Stimulated activated CD4-positive, alpha-beta T cell treated with anti-CD3 and anti-CD28 coated beads, Interleukin-4, amount 100 ng/mL, for 4 hours (primary cell): ENCODE results near the gene JMJD1C.
"Not testable (repeated sequence)": the region's sequence is repeated elsewhere in the genome, so short reads cannot be mapped to it uniquely, and the experiment has no call there.

Source experiments
- DNase-seq, 2 experiments: peaks; one replicate each; pipeline ENCODE4 v3.0.0-alpha.2; 2020

JMJD1C gene

DNA sequence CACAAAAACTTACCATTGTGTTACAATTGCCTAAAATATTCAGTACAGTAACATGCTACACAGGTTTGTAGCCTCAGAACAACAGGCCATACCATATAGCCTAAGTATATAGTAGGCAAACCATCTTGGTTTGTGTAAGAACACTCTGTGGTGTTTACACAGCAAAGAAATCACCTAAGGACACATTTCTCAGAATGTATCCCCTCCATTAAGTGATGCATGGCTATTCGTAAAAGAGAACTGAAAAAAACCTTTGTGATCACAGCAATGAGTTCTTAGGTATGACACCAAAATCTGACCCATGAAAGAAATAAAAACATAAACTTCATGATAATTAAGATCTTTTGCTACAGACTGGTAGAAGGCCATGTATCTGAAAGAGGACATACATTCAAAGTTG lies 121.5 kb downstream of the JMJD1C start:
- DNase-seq = no peak

DNA sequence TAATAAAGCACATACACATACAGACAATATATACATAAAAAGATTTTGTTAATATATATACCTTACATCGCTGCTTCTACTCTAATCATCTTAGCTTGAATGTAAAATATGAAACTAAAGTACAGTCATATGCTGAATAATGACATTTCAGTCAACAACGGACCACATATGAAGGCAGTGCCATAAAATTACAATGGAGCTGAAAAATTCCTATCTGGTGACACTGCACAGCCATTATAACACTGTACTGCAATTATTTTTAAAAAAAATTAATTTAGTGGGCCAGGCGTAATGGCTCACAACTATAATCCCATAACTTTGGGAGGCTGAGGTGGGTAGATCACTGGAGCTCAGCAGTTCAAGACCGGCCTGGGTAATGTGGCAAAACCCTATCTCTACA lies 122.3 kb downstream of the JMJD1C start:
- no peak for DNase-seq

DNA sequence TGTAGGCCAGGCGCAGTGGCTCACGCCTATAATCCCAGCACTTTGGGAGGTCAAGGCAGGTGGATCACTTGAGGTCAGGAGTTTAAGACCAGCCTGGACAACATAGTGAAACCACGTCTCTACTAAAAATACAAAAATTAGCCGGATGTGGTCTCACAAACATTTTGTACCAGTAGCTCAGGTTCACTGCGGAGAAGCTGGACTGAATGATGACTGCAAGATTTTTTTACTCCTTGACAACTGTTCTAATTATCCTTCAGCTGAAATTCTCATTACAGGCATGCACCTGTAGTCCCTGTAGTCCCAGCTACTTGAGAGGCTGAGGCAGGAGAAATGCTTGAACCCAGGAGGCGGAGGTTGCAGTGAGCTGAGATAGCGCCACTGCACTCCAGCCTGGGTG lies 126.1 kb downstream of the JMJD1C start:
- DNase-seq = not testable (repeated sequence)

DNA sequence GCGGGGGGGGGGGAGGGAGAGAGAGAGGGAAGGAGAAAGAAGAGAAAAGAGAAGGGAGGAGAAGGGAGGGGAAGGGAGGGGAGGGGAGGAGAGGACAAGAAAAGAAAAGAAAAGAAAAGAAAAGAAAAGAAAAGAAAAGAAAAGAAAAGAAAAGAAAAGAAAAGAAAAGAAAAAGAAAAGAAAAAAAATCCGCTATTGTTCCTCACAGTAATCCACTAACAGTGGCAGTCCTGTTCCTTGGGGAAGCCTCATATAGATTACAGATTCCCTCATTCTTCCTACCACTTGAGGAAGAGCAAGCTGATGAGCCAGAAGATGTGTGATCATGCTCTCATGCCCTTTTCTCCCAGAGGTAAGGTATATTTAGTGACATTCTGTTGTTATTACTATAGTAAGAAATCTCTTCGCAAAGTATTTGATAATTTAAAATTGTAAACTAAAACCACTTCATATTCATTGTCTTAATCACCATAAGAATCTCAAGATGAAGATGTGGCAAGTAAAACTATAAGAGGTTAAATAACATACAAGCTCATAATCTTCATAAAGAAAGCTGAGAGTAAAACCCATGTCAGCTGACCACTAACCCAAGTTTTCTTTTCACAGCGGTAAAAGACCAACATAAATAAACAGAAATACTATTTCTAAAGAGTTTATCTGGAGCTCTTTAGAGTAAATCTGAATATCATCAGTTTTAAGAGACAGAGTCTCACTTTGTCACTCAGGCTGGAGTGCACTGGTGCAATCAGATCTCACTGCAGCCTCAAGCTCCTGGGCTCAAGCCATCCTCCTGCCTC lies 128.1 kb downstream of the JMJD1C start:
- DNase-seq = no peak

DNA sequence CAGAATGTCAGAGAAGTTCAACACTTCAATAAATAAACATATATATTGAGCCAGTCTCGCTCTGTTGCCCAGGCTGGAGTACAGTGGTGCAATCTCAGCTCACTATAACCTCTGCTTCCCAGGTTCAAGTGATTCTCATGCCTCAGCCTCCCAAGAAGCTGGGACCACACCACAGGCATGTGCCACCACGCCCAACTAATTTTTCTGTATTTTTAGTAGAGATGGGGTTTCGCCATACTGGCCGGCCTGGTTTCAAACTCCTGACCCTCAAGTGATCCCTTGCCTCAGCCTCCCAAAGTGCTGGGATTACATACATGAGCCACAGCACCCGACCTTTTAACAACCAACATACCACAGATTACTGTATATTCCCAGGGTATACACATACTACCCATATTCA lies 134.2 kb downstream of the JMJD1C start:
- DNase-seq = no peak

DNA sequence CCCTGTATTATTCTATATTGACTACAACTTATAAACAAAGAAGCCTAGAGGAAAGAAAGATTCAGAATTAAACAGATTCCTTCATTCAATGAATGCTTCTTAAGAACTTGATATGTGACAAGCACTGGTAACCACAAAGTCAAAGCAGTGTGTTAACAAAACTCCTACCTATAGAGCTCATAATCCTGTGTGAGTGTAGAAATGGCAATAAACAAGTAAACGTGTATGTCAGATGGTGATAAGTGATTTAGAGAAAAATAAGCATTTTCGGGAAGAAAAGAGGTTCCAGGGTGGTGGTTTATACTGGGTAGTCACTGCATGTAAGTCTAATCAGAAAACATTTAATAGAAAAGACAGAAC lies 141.3 kb downstream of the JMJD1C start:
- no peak for DNase-seq

DNA sequence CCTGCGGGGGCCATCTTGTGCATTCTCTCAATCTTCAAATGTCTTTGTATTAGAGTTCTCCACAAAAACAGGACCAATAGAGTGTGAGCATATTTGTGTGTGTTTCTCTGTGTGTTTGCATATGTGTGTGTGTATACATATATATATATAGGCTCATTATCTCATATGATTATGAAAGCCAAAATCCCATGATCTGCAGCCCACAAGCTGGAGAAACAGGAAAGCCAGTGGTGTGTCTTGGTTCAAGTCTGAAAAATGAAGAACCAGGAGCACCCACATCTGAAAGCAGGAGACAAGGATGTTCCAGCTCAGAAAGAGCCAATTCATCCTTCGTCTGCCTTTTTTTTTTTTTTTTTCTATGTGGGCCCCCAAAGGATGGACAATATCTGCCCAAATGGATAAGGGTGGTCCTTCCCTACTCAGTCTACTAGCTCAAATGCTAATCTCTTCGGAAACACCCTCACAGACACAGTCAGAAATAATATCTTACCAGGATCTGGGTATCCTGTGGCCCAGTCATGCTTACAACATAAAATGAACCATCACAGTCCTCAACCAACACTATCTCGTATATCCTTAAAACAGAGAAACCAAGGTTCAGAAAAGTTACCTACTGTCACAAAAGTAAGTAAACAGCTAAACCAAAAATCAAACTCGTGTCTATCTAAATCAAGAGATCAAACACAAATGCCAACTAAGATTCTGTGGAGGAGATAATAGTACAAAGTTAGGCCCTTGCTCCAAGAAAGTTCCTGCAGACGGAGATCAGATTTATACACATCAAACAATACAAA lies 141.9 kb downstream of the JMJD1C start:
- DNase-seq = no peak

DNA sequence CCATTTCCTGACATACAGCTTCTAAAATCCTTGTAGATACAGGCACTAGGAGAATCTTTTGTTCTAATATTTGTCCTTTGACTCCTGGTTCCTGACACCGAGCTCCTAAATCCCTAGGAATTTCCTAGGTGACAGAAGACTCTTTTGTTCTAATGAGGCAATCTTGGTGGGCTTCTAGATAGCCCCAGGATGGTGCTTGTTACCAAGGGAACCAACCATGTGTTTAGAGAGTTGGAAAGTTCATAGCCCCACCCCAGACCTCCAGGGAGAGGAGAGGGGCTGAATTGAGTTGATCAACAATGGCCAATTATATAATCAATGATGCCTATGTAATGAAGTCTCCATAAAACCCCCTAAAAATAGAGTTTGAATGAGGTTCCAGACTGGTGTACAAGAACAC lies 145.1 kb downstream of the JMJD1C start:
- DNase-seq = no peak

DNA sequence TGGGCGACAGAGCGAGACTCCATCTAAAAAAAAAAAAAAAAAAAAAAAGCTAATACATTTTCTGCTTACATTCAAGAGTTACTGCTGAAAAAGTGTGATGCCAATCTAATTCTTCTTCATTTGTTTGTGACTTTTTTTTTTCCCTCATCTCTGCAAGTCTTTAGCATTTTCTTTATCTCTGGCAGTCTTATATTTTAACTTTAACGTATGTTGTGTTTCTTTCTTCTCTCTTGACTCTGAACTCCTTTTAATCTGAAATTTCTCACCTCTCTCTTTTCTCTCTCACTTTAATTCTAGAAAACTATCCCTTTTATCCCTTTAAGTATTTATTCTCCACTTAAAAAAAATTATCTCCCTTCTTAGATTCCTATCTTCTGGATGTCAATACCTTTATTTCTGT lies 146.5 kb downstream of the JMJD1C start:
- no peak for DNase-seq

DNA sequence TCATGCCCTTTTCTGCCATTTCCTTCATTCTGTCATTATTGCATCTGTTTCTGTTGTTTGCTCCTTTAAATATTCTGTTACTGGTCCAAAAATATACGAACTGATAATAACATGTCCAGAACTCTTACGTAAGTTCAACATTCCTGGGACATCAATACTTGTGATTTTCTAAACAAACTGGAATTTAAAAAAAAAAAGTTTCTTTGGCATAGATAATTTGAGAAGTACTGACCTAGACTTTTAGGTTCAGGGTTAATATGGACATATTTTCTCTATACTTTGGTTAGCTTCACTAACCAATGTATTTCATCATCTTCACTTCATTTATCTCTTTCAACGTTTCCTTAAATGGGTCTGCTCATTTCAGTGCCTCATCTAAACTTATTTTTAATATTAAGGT lies 147.3 kb downstream of the JMJD1C start:
- no peak for DNase-seq

DNA sequence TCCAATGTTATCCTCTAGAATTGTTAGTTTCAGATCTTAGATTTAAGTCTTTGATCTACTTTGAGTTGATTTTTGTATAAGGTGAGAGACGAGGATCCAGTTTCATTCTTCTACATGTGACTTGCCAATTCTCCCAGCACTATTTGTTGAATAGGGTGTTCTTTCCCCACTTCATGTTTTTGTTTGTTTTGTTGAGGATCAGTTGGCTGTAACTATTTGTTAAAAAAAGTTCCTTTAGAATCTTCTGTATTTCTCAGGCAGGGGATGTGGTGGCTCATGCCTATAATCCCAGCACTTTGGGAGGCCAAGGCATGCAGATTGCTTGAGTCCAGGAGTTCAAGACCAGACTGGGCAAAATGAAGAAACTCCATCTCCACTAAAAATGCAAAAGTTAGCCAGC lies 151.8 kb downstream of the JMJD1C start:
- no peak for DNase-seq

DNA sequence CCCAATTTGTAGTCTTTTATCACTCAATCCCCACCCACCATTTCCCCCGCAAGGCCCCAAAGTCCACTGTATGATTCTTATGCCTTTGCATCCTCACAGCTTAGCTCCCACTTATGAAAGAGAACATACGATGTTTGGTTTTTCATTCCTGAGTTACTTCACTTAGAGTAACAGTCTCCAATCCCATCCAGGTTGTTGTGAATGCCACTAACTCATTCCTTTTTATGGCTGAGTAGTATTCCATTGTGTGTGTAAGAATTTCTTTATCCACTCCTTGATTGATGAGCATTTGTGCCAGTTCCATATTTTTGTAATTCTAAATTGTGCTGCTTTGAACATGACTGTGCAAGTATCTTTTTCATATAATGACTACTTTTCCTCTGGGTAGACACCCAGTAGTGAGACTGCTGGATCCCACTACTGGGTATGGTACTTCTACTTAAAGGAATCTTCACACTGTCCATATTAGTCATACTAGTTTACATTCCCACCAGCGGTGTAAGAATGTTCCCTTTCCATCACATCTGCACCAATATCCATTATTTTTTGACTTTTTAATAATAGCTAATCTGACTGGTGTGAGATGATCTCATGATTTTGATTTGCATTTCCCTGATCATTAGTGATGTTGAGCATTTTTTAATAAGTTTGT lies 152.6 kb downstream of the JMJD1C start:
- no peak for DNase-seq

DNA sequence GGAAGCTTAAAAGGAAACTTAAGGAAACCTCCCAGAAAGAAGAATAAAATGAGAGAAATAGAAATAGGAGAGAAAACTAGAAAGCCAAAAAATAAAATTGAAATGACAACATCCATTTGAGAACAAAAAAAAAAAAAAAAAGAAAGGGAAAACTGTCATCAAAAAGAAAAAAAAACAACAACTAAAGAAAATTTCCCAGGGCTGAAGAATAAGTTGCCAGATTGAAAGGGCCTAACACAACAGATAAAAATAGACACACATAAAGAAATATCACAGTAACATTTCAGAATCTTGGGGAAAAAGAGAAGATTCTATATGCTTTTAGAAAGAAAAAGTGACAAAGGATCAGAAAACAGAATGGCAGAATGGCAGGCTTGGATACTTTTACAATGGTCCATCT lies 157.1 kb downstream of the JMJD1C start:
- no peak for DNase-seq

DNA sequence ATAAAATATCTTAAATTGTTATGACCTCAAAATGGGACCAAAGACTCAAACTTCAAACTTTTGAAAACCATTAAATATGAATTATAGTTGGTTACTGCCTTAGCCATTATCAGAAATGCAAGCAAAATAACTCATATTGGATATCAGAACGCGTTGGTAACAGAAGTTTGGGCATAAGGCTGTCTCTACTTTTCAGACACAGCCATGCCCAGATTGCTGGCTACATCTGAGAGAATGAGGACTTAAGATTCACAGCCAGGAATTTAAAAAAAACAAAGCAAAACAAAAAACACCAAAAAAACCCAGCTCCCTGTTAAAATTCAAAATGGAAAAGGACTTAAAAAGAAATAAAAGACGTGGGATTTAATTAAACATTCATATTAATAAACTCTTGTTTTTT lies 161.6 kb downstream of the JMJD1C start:
- no peak for DNase-seq

DNA sequence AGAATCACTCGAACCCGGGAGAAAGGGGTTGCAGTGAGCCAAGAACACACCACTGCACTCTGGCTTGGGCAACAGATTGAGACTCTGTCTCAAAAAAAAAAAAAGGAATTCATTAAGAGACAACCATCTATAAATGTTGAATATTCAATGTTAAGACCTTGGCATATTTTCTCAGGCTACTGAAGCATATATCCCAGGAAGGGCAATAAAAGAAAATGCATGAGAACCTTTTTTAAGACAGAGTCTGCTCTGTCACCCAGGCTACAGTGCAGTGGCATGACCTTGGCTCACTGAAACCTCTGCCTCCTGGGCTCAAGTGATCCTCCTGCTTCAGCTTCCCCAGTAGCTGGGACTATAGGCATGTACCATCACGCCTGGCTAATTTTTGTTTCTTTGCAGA lies 165.0 kb downstream of the JMJD1C start:
- no peak for DNase-seq

DNA sequence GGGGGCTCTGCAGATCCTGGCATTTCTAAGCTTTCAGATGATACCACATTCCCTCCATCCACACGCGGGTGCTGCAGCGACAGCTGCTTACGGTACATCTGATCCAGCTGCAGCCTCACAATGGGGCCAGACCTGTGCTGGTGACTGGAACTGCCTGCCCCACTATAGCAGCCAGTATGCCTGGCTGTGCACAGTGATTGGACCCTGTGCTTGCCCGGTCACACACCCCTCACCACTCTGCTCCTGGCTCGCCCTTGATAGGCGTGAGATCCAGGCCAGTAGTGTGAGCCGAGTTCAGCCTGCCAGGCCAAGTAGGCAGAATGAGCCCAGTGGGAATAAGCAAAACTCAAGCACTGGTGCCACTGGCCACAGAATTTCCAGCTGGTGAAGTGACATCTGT lies 167.8 kb downstream of the JMJD1C start:
- DNase-seq = no peak

DNA sequence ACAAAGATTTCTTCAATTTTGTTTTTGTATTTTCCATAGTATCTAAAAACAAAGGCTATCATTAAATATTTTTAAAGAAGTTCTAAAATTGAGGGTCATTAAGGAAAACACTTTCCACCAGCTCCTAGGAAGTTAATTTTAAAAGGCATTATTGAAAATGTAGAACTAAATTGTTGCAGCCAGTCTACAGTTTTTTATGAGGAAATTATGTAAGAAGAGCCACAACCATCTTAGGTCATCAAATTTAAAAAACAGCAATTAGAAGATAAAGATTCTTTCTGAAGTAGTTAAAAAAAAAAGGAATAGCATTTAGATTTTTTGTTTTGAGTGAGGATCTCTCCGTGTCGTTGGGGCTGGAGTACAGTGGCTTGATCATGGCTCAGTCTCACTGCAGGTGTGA lies 171.0 kb downstream of the JMJD1C start:
- DNase-seq = no peak

DNA sequence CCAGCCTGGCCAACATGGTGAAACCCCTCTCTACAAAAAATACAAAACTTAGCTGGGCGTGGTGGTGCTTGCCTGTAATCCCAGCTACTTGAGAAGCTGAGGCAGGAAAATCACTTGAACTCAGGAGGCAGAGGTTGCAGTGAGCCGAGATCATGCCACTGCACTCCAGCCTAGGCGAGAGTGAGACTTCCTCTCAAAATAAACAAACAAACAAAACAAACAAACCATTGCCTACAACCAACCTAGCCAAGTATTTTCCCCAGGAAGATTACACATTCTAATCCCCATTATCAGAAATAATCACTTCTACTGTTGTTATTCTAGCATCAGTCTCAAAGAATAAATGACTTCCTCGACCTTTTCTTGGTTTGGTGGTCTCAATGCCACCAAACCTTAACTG lies 172.9 kb downstream of the JMJD1C start:
- DNase-seq = not testable (repeated sequence)

DNA sequence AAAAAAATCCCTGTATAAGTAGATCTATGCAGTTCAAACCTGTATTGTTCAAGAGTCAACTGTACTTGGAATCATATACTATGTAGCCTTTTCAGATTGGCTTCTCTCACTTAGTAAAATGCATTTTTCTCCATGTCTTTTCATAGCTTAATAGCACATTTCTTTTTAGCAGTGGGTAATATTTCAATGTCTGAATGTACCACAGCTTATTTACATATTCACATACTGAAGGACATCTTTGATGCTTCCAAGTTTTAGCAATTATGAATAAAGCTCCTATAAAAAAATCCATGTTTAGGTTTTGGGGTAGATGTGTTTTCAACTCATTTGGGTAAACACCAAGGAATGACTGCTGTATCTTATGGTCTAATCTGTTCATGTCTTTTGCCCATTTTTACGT lies 177.6 kb downstream of the JMJD1C start:
- no peak for DNase-seq

DNA sequence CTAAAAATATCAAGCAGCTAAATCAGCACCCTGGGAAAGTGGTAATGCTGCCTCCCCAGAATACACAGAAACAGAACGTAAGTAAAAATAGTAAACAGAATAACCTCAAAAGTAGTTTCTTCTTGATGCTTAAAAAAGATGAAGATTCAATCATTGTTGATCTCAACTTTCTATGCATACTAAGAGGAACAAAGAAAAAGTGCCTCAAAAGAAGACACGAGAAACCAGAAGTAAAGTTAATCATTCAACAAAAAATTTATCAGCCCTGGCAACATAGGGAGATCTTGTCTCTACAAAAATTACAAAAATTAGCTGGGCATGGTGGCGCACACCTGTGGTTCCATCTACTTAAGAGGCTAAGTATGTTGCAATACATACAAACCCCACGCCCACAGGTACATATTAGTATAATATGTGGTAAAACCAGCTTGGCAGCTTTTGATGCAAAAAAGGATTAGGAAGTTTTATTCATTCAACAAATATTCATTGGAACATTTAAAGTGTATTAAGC lies 179.0 kb downstream of the JMJD1C start:
- no peak for DNase-seq

DNA sequence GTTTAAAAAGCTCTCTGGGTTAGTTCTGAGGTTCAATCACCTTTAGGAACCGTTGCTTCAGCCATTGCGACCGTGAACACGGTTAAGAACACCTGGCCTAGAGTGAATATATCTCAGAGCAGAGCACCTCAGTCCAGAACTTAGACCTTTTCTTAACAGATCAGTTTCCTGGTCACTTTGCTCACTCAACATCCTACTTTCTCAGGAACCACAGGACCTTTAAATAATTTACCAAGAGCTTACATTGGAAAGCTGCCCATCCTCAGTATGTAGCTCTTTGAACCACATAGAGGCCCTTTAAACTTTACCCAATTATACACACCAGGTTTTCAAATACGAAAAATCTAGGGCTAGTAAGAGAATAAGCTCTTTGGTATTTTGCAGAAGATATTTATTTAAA lies 179.4 kb downstream of the JMJD1C start:
- DNase-seq = no peak

DNA sequence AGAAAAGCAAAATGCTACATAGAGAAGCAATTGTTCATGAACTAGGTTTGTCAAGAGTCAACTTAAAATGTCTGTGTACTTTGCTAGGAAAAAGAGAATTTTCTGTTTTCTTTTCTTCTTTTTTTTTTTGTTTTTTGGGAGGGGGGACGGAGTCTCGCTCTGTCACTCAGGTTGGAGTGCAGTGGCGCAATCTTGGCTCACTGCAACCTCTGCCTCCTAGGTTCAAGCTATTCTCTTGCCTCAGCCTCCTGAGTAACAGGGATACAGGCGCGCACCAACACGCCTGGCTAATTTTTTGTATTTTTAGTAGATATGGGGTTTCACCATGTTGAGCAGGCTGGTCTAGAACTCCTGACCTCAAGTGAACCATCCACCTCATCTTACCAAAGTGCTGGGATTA lies 181.9 kb downstream of the JMJD1C start:
- not testable (repeated sequence) for DNase-seq

DNA sequence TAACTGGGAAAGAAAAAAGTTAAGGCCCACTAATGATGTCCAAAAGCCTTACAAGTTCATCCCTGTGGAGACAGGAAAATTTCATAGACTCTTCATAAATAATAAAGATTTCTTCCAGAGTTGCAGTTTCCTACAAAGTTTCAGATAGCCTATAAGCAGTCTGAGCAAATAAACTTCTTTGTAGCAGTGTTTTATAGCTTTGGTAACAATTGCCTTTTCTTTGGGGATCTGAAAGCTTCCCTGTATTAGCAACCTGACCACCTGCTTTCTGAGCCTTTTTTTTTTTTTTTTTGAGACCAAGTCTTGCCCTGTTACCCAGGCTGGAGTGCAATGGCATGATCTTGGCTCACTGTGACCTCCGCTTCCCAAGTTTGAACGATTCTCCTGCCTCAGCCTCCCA lies 182.7 kb downstream of the JMJD1C start:
- no peak for DNase-seq

DNA sequence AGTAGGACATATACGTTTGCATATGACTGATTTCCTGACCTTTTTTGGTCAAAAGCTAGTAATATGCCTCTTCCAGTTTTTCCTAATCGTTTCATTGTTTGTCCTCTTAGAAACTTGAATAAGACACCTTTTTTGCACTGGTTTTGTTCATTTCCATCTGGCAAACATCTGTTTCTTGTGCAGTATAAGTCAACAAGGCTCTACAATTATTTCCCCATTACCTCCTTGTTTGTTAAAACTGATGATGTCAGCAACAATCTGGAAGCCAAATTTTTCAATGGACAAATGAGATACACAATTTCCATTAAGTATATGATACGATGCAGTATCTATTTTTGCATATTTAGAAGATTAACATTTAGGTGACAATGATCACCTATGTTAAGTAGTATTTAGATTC lies 183.8 kb downstream of the JMJD1C start:
- DNase-seq = no peak
